IMR-90 (cell line): ENCODE results near the gene ACACA. TPM values are rescaled to one million over a fixed set of nuclear protein-coding genes. Genes with fewer than 3 reads are reported as not detected.

Source experiments
- ATAC-seq: fragments of 200-7000 bp; cut with Tn5 transposase; 2 replicates; pipeline ENCODE4 v1.9.1; 2020; ENCODE audit warnings: low read depth, mild to moderate bottlenecking, moderate library complexity
- BruUV-seq: library from RNA; stranded (reverse); fragments of 400-500 nt; replicated peaks from 2 replicates; lab custom pipeline; 2021; lab: Mats Ljungman, UMichigan
- CTCF ChIA-PET: fragments of 300-600 bp; formaldehyde crosslinking; extraction: SDS; loops from one replicate; lab custom pipeline; 2021; ENCODE audit warnings: antibody characterized with exemption; lab: Yijun Ruan, JAX
- POLR2A ChIA-PET: fragments of 300-600 bp; sonication (Branson Sonifier 250); formaldehyde crosslinking; loops from one replicate; lab custom pipeline; 2022; ENCODE audit warnings: antibody characterized with exemption; ENCODE audit not compliant: unreplicated experiment; lab: Charles Lee
- DNase-seq: peaks from one replicate; pipeline ENCODE4 v3.0.0; 2013
- H2AFZ ChIP-seq: replicated peaks from 2 replicates; pipeline ENCODE3; 2013; ENCODE audit warnings: low read length, mild to moderate bottlenecking; ENCODE audit not compliant: poor library complexity
- H2AK5ac ChIP-seq: 2 replicates; pipeline ENCODE4 v1.6.1; 2013; ENCODE audit warnings: low read depth, low read length, inconsistent platforms
- H2AK9ac ChIP-seq: replicated peaks from 2 replicates; pipeline ENCODE3; 2013; ENCODE audit warnings: mild to moderate bottlenecking, low read depth, low read length, moderate library complexity; ENCODE audit not compliant: poor library complexity
- H2BK120ac ChIP-seq: 2 replicates; pipeline ENCODE4 v1.6.1; 2013; ENCODE audit warnings: low read depth, low read length, inconsistent platforms
- H2BK15ac ChIP-seq: 3 replicates; pipeline ENCODE4 v1.6.1; 2013; ENCODE audit warnings: low read depth, low read length, inconsistent platforms
- H2BK20ac ChIP-seq: 2 replicates; pipeline ENCODE4 v1.6.1; 2013; ENCODE audit warnings: low read depth, mild to moderate bottlenecking, inconsistent platforms, low read length, moderate library complexity
- H2BK5ac ChIP-seq: 2 replicates; pipeline ENCODE4 v1.6.1; 2013; ENCODE audit warnings: mild to moderate bottlenecking, low read depth, low read length, inconsistent platforms; ENCODE audit not compliant: poor library complexity, severe bottlenecking
- H3K14ac ChIP-seq: replicated peaks from 2 replicates; pipeline ENCODE4 v1.6.1; 2013; ENCODE audit warnings: low read depth, low read length, inconsistent platforms
- H3K18ac ChIP-seq: 2 replicates; pipeline ENCODE4 v1.6.1; 2013; ENCODE audit warnings: low read depth, low read length, control low read depth
- H3K23ac ChIP-seq: 2 replicates; pipeline ENCODE4 v1.6.1; 2013; ENCODE audit warnings: low read depth, low read length, inconsistent platforms
- H3K27ac ChIP-seq: 2 replicates; pipeline ENCODE4 v1.5.1; 2013; ENCODE audit warnings: mild to moderate bottlenecking, control low read depth, low read length; ENCODE audit not compliant: insufficient read depth
- H3K27me3 ChIP-seq: 2 replicates; pipeline ENCODE4 v1.6.1; 2013; ENCODE audit warnings: low read length; ENCODE audit not compliant: control insufficient read depth, insufficient read depth
- H3K36me3 ChIP-seq: 2 replicates; pipeline ENCODE4 v1.6.1; 2013; ENCODE audit warnings: low read length, mixed read lengths; ENCODE audit not compliant: control insufficient read depth, insufficient read depth
- H3K4ac ChIP-seq: 2 replicates; pipeline ENCODE4 v1.6.1; 2013; ENCODE audit warnings: low read depth, low read length, inconsistent platforms
- H3K4me1 ChIP-seq: 2 replicates; pipeline ENCODE4 v1.6.1; 2013; ENCODE audit warnings: low read length, mixed read lengths; ENCODE audit not compliant: control insufficient read depth, insufficient read depth
- H3K4me2 ChIP-seq: 2 replicates; pipeline ENCODE4 v1.6.1; 2013; ENCODE audit warnings: low read depth, mild to moderate bottlenecking, control low read depth, low read length, moderate library complexity
- H3K4me3 ChIP-seq: 2 replicates; pipeline ENCODE4 v1.5.1; 2013; ENCODE audit warnings: low read depth, mild to moderate bottlenecking, control low read depth, low read length, moderate library complexity; ENCODE audit not compliant: insufficient read depth
- H3K56ac ChIP-seq: 2 replicates; pipeline ENCODE4 v1.6.1; 2013; ENCODE audit warnings: low read length, inconsistent platforms; ENCODE audit not compliant: insufficient read depth; ENCODE audit errors: extremely low read depth
- H3K79me1 ChIP-seq, 2 experiments: 2 replicates each; pipeline ENCODE4 v1.6.1; 2013; ENCODE audit warnings: low read length in 2 of 2, inconsistent platforms in 1 of 2, low read depth in 1 of 2
- H3K9ac ChIP-seq: 2 replicates; pipeline ENCODE4 v1.6.1; 2013; ENCODE audit warnings: low read depth, low read length, control low read depth
- H3K9me1 ChIP-seq: 2 replicates; pipeline ENCODE4 v1.6.1; 2013; ENCODE audit warnings: low read length, inconsistent platforms; ENCODE audit not compliant: insufficient read depth
- H3K9me3 ChIP-seq: 2 replicates; pipeline ENCODE4 v1.6.1; 2013; ENCODE audit warnings: low read length; ENCODE audit not compliant: control insufficient read depth, insufficient read depth
- H4K20me1 ChIP-seq: 2 replicates; pipeline ENCODE4 v1.6.1; 2013; ENCODE audit warnings: low read length, inconsistent platforms; ENCODE audit not compliant: insufficient read depth
- H4K5ac ChIP-seq: 2 replicates; pipeline ENCODE4 v1.6.1; 2013; ENCODE audit warnings: mild to moderate bottlenecking, low read depth, low read length, control low read depth
- H4K8ac ChIP-seq, 2 experiments: 2 replicates each; pipeline ENCODE4 v1.6.1; 2013; ENCODE audit warnings: low read depth in 2 of 2, low read length in 2 of 2, control low read depth in 1 of 2, inconsistent platforms in 1 of 2
- H4K91ac ChIP-seq: 2 replicates; pipeline ENCODE4 v1.6.1; 2013; ENCODE audit warnings: low read depth, low read length, inconsistent platforms; ENCODE audit not compliant: insufficient read depth
- BHLHE40 ChIP-seq: fragments of 150-350 bp; IDR thresholded peaks from 2 replicates; pipeline ENCODE4 v1.6.1; 2016; ENCODE audit warnings: mild to moderate bottlenecking, low read depth, low read length
- CHD1 ChIP-seq: IDR thresholded peaks from 2 replicates; pipeline ENCODE4 v1.6.1; 2012; ENCODE audit warnings: low read depth, low read length, improper control_type of control experiment
- MAZ ChIP-seq: IDR thresholded peaks from 2 replicates; pipeline ENCODE4 v1.6.1; 2012; ENCODE audit warnings: low read depth, mild to moderate bottlenecking, low read length, improper control_type of control experiment, moderate library complexity, borderline replicate concordance
- NFE2L2 ChIP-seq: fragments of 150-350 bp; IDR thresholded peaks from 2 replicates; pipeline ENCODE4 v1.6.1; 2016; ENCODE audit warnings: low read depth, mild to moderate bottlenecking, low read length
- RFX5 ChIP-seq: IDR thresholded peaks from 2 replicates; pipeline ENCODE4 v1.8.0; 2012; ENCODE audit warnings: low read depth, mild to moderate bottlenecking, low read length, moderate library complexity
- WGBS, 2 experiments: methylation state at CpG; one replicate each; pipeline versions ENCODE4 v1.1.5 to v1.1.7; 2013; ENCODE audit warnings: missing lambda C conversion rate in 2 of 2; ENCODE audit not compliant: insufficient read length in 1 of 2; ENCODE audit errors: extremely low coverage in 2 of 2; 5-methylcytosine and 5-hydroxymethylcytosine counted together
- dilution Hi-C: fragments of 300-500 bp; cut with HindIII; formaldehyde crosslinking; loops from one replicate; pipeline ENCODE4 v1.14.3; 2018; ENCODE audit warnings: low sequenced_read_pairs; ENCODE audit not compliant: unreplicated experiment
- in situ Hi-C: fragments of 300-500 bp; cut with MboI; formaldehyde crosslinking; loops from 3 replicates; pipeline ENCODE4 v1.14.3; 2019; ENCODE audit warnings: low sequenced_read_pairs, inconsistent platforms, mixed read lengths
- intact Hi-C: fragments of 100-400 bp; cut with micrococcal nuclease; formaldehyde crosslinking; loops from 2 replicates; pipeline ENCODE4 v1.10.0; 2022
- polyA plus RNA-seq, 3 experiments: library from polyadenylated mRNA; depleted of rRNA; stranded (reverse); fragments of >200 nt; gene quantifications; 2 replicates each; pipeline ENCODE4 v1.2.3, GENCODE V29; 2012; ENCODE audit warnings: low replicate concordance in 1 of 3
- total RNA-seq: library from RNA; depleted of rRNA; stranded (reverse); fragments of >200 nt; gene quantifications from 2 replicates; pipeline ENCODE4 v1.2.3, GENCODE V29; 2012

ACACA gene
- total and polyA plus RNA-seq, 2 of the 4 experiments (the other 2 are of a cell fraction), result 21.3 to 39.1 TPM

DNA sequence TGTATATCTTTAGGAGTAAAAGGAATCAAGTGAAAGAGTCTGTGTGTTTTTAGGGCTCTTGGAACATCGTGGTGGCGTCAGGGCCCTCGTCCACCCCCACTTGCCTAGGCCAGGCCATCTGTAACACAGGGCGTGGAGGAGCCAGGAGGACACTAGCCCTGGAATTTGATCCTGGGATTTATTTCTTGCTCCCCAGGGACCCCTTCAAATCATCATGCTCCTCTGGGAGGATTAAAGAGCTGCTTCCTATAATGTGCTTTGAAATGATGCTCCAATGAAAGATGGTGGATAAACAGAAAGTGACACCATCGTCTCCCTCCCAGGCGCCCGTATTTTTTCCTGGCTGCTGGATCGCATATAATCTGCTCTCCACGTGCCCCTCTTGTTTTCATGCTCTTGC, 344.6 kb downstream of the ACACA start:
- H4K20me1 ChIP-seq, result no peaks in the 10 kb centered on the region
- H3K14ac ChIP-seq, result no peak overlapping the region
- no peak overlapping the region for H4K91ac ChIP-seq
- H3K4me2 ChIP-seq, result no peak overlapping the region
- in situ Hi-C loops (no loop called here), dilution Hi-C loops (loop anchor here (25.0 kb wide), 1 partner anchor 425 kb away; no protein-coding TSS in a partner anchor), intact Hi-C loops (no loop called here)
- no peak for DNase-seq
- 58% methylated on average over 5 of the region's 9 CpGs; no CpG with 5 or more reads in 1 of the 2 experiments for whole genome bisulfite sequencing, 2 experiments
- H3K9me1 ChIP-seq, result no peaks in the 10 kb centered on the region; the same call in 1 of the 2 replicates
- TF ChIP-seq MAZ (no peak), CHD1 (no peak), NFE2L2 (no peak), BHLHE40 (no peak), RFX5 (no peak)
- H3K4me3 ChIP-seq, result no peak overlapping the region
- H3K27ac ChIP-seq, result no peak overlapping the region
- CTCF ChIA-PET, result no interaction called here
- H2AK5ac ChIP-seq, result no peak overlapping the region
- H4K5ac ChIP-seq, result no peak overlapping the region
- no peak for ATAC-seq
- peaks cover 3% of the 10 kb centered on the region; the same call in 1 of the 2 replicates for H3K4me1 ChIP-seq
- no peak overlapping the region for H2BK20ac ChIP-seq
- H3K56ac ChIP-seq, result no peak overlapping the region
- H4K8ac ChIP-seq, result no peak overlapping the region
- no peak overlapping the region for H2BK5ac ChIP-seq
- H2BK15ac ChIP-seq, result no peak overlapping the region
- peaks cover 29% of the 10 kb centered on the region for H3K27me3 ChIP-seq
- H2AFZ ChIP-seq, result no peak overlapping the region
- POLR2A ChIA-PET, result no interaction called here
- no peaks in the 10 kb centered on the region for H3K79me1 ChIP-seq
- no peak overlapping the region for H3K18ac ChIP-seq
- H3K9ac ChIP-seq, result no peak overlapping the region
- no peak overlapping the region for H3K4ac ChIP-seq
- H2AK9ac ChIP-seq, result no peak overlapping the region
- no TSS peak for BruUV-seq
- H3K9me3 ChIP-seq, result no peaks in the 10 kb centered on the region
- no peak overlapping the region for H3K23ac ChIP-seq
- peaks cover under 1% of the 10 kb centered on the region for H3K36me3 ChIP-seq
- no peak overlapping the region for H2BK120ac ChIP-seq
